ENCODE measurements around the gene MMS19. TPM values are rescaled to one million over a fixed set of nuclear protein-coding genes. Genes with fewer than 3 reads are reported as not detected.
A peak's percentile ranks its signal among the peaks of the same experiment; 100 is the strongest.

Gene MMS19
- total RNA-seq, 2 donors from 2014 or later: 89.3 to 90.5 TPM

GRCh38 chr10:97517096-97517750 lies 19.0 kb upstream of the MMS19 start:
- no peaks in the 10 kb centered on the region for H3K4me1 Mint-ChIP-seq
- H3K27ac Mint-ChIP-seq: no peak overlapping the region
- H3K9me3 Mint-ChIP-seq: no peaks in the 10 kb centered on the region
- H3K36me3 Mint-ChIP-seq (ENCODE audit: low read depth): no peaks in the 10 kb centered on the region
- H3K27me3 Mint-ChIP-seq: peaks cover 7% of the 10 kb centered on the region
- ATAC-seq (replicated peaks): no peak
- no peak overlapping the region for H3K4me3 Mint-ChIP-seq

- peaks cover 7% of the 10 kb centered on the region for H3K27me3 Mint-ChIP-seq
- no peaks in the 10 kb centered on the region for H3K4me1 Mint-ChIP-seq
- no peaks in the 10 kb centered on the region for H3K36me3 Mint-ChIP-seq (ENCODE audit: low read depth)
- no peak for ATAC-seq (replicated peaks)
- H3K27ac Mint-ChIP-seq: no peak overlapping the region
- H3K4me3 Mint-ChIP-seq: no peak overlapping the region
- H3K9me3 Mint-ChIP-seq: no peaks in the 10 kb centered on the region
Measured at GRCh38 chr10:97515271-97515978, 17.2 kb upstream of the MMS19 start.

DNA sequence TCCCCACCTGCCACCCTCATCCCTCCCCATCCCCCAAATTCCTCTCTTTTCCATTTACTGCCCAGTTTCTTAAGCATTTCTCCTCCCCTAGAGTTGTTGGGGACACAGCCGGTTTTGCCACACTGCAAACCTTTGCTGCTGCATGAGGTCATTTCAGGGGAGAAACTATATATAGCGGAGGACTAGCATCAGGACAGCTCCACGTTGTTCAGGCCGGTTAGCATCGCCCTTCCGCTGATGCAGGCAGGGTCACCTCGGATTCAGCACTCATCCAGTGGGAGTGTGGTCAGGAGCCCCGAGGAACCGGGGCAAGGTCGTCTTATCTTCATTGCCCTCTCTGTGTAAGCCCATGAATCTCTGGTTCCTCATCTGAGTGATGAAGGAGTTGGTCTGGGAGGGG lies 16.1 kb upstream of the MMS19 start:
- Mint-ChIP-seq H3K36me3 (ENCODE audit: low read depth) (no peaks in the 10 kb centered on the region), H3K4me3 (no peak overlapping the region), H3K4me1 (no peaks in the 10 kb centered on the region), H3K27ac (no peak overlapping the region), H3K9me3 (no peaks in the 10 kb centered on the region), H3K27me3 (peaks cover 7% of the 10 kb centered on the region)
- no peak for ATAC-seq (replicated peaks)

DNA sequence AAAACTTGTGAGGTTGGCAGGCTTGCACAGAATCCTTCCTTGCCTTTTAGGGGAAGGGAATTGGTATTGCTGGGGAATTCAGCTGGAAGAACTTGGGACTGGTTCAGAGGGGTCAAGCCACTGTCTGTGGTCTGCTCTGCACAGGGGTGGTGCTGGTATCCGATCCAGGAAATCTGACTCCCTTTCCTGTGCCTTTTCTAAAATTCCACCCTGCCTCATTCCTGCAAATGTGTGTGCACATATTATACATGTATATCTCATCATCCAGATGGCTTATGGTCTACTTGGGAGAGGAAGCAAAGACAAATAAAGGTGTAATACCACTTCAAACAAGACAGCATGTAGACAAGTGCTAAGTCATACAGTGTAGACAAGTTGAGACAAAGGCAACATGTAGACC lies 14.8 kb upstream of the MMS19 start:
- peaks cover 7% of the 10 kb centered on the region for H3K27me3 Mint-ChIP-seq

GRCh38 chr10:97511711-97512440 lies 13.7 kb upstream of the MMS19 start:
- no peak for ATAC-seq (replicated peaks)

More for the DNA sequence above, 14.8 kb upstream of the MMS19 start:
- Mint-ChIP-seq H3K4me1 (no peaks in the 10 kb centered on the region), H3K36me3 (ENCODE audit: low read depth) (no peaks in the 10 kb centered on the region), H3K4me3 (no peak overlapping the region), H3K27ac (no peak overlapping the region), H3K9me3 (no peaks in the 10 kb centered on the region)
- no peak for ATAC-seq (replicated peaks)

GRCh38 chr10:97510686-97511085 lies 12.5 kb upstream of the MMS19 start:
- Mint-ChIP-seq H3K27me3 (peaks cover 10% of the 10 kb centered on the region), H3K4me1 (no peaks in the 10 kb centered on the region), H3K27ac (no peak overlapping the region), H3K4me3 (no peak overlapping the region), H3K36me3 (ENCODE audit: low read depth) (no peaks in the 10 kb centered on the region), H3K9me3 (no peaks in the 10 kb centered on the region)
- no peak for ATAC-seq (replicated peaks)

More at GRCh38 chr10:97511711-97512440, 13.7 kb upstream of the MMS19 start:
- no peaks in the 10 kb centered on the region for H3K36me3 Mint-ChIP-seq (ENCODE audit: low read depth)
- H3K9me3 Mint-ChIP-seq: no peaks in the 10 kb centered on the region
- H3K27me3 Mint-ChIP-seq: peaks cover 7% of the 10 kb centered on the region
- H3K4me3 Mint-ChIP-seq: no peak overlapping the region
- peak overlapping the region; percentile 34 for H3K27ac Mint-ChIP-seq
- no peaks in the 10 kb centered on the region for H3K4me1 Mint-ChIP-seq

DNA sequence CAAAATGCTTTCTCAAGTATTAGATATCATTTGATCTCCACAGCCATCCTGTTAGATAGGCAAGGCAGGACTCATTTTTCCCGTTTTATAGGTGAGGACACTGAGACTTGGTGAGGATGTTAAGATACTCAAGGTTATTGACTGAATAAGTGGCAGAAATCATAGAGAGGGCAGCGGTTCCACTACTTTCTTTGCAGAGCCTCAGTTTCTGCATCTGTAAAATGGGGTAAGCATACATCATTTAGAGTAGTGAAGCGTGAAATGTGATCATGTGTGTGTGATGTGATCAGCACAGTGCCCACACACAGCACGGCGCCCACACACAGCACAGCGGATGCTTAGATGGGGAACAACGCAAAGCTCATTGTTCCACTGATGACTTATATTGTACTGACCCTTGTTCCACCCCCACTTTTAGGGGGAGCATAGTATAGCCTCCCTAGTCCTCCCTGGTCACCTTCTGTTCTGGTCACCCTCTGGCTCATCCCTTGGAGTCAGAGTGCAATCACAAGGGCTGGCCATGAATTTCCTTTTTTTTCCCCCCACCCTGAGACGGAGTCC lies 11.0 kb upstream of the MMS19 start:
- Mint-ChIP-seq H3K4me1 (no peaks in the 10 kb centered on the region), H3K4me3 (no peak overlapping the region), H3K27ac (peak overlapping the region; percentile 6), H3K36me3 (ENCODE audit: low read depth) (no peaks in the 10 kb centered on the region), H3K9me3 (no peaks in the 10 kb centered on the region), H3K27me3 (peaks cover 8% of the 10 kb centered on the region)
- peak; percentile 39 for ATAC-seq (replicated peaks)

GRCh38 chr10:97508342-97508741 lies 10.1 kb upstream of the MMS19 start:
- no peak overlapping the region for H3K27ac Mint-ChIP-seq
- H3K4me3 Mint-ChIP-seq: no peak overlapping the region
- no peaks in the 10 kb centered on the region for H3K4me1 Mint-ChIP-seq
- H3K9me3 Mint-ChIP-seq: no peaks in the 10 kb centered on the region
- H3K36me3 Mint-ChIP-seq (ENCODE audit: low read depth): no peaks in the 10 kb centered on the region
- ATAC-seq (replicated peaks): no peak
- peaks cover 6% of the 10 kb centered on the region for H3K27me3 Mint-ChIP-seq

DNA sequence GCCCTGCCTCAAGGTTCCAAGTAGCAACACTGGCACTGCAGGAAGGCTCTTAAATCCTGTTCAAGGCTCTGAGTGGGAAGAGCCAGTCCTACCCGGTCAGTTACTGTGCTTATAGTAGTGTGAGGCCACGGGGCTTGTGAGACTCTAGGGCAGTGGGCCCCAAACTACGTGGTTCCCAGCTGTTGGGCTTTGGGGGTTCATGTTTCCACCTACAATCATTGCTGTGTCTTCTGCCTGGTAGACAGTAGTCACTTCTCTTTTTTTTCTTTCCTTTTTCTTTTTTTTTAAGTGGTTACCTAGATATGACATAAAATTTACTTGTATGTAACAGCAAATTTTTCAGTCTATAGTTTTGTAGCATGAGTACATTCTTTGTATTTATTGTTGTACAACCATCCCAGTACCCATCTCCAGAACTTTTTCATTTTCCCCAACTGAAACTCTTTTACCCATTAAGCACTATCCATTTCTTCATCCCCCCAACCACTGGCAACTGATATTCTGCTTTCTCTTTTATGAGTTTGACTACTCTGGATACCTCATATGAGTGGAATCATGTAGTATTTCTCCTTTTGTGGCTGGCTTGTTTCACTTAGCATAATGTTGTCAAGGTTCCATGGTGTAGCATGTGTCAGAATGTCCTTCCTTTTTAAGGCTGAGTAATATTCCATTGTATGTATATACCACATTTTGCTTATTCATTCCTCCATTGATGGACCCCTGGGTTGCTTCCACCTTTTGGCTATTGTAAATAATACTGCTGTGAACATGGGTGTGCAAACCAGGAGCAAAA lies 8.2 kb upstream of the MMS19 start:
- no peaks in the 10 kb centered on the region for H3K9me3 Mint-ChIP-seq
- no peak overlapping the region for H3K4me3 Mint-ChIP-seq
- ATAC-seq (replicated peaks): peak; percentile 77
- H3K4me1 Mint-ChIP-seq: no peaks in the 10 kb centered on the region
- no peak overlapping the region for H3K27ac Mint-ChIP-seq
- H3K36me3 Mint-ChIP-seq (ENCODE audit: low read depth): no peaks in the 10 kb centered on the region
- H3K27me3 Mint-ChIP-seq: peaks cover 9% of the 10 kb centered on the region

DNA sequence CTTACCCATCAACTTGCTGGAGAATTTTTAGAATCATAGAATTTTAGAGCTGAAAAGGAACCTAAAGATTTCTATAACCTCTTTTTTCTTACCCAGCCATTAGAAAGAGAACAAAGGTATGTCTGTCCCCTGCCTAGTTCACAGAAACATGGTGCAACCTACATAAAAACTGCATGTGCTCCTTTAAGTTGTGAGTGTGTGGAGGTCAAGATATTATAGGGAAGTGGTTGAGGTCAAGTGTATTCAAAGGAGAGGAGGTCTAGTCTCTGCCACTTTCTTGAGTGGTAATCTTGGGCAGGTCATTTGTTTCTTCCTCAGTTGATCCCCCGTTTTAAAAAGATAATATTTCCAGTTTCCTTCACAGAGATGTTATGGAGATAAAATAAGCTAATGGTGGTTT lies 6.9 kb upstream of the MMS19 start:
- H3K27ac Mint-ChIP-seq: no peak overlapping the region
- no peak overlapping the region for H3K4me3 Mint-ChIP-seq
- no peaks in the 10 kb centered on the region for H3K36me3 Mint-ChIP-seq (ENCODE audit: low read depth)
- H3K4me1 Mint-ChIP-seq: no peaks in the 10 kb centered on the region
- no peaks in the 10 kb centered on the region for H3K9me3 Mint-ChIP-seq
- peaks cover 17% of the 10 kb centered on the region for H3K27me3 Mint-ChIP-seq
- no peak for ATAC-seq (replicated peaks)

DNA sequence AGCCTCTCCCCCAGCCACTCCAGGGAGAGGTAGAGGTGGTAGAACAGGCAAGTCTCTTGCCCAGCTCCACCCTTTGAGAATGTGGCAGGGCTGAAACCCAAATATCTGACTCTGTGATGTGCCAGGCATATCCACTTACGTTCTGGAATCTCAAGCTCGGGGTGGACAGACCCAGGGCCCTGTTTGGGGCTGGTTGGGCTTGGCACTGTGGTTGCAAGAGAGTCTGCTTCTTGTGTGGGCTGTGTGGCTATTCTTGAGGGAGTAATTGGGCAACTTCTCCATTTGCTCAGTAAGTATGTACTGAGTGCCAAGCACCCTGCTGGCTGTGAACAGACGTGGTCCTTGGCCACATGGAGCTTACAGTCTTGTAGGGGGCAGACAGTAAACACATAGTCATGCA lies 5.2 kb upstream of the MMS19 start:
- no peaks in the 10 kb centered on the region for H3K9me3 Mint-ChIP-seq
- H3K27me3 Mint-ChIP-seq: peaks cover 17% of the 10 kb centered on the region
- H3K36me3 Mint-ChIP-seq (ENCODE audit: low read depth): no peaks in the 10 kb centered on the region
- H3K27ac Mint-ChIP-seq: no peak overlapping the region
- H3K4me1 Mint-ChIP-seq: no peaks in the 10 kb centered on the region
- H3K4me3 Mint-ChIP-seq: no peak overlapping the region
- no peak for ATAC-seq (replicated peaks)

- H3K27me3 Mint-ChIP-seq: peaks cover 17% of the 10 kb centered on the region
- H3K4me3 Mint-ChIP-seq: no peak overlapping the region
- ATAC-seq (replicated peaks): no peak
- peaks cover 5% of the 10 kb centered on the region for H3K36me3 Mint-ChIP-seq (ENCODE audit: low read depth)
- H3K4me1 Mint-ChIP-seq: no peaks in the 10 kb centered on the region
- H3K27ac Mint-ChIP-seq: no peak overlapping the region
- H3K9me3 Mint-ChIP-seq: no peaks in the 10 kb centered on the region
Measured at GRCh38 chr10:97502916-97503315, 4.7 kb upstream of the MMS19 start.

- H3K9me3 Mint-ChIP-seq: no peaks in the 10 kb centered on the region
- peaks cover under 1% of the 10 kb centered on the region for H3K4me1 Mint-ChIP-seq
- peaks cover 14% of the 10 kb centered on the region for H3K27me3 Mint-ChIP-seq
- ATAC-seq (replicated peaks): no peak
- H3K27ac Mint-ChIP-seq: no peak overlapping the region
- peak overlapping the region; percentile 29 for H3K4me3 Mint-ChIP-seq
- peaks cover 26% of the 10 kb centered on the region for H3K36me3 Mint-ChIP-seq (ENCODE audit: low read depth)
Measured at GRCh38 chr10:97500297-97500575, 2.0 kb upstream of the MMS19 start.

GRCh38 chr10:97499561-97500296 lies 1.5 kb upstream of the MMS19 start:
- Mint-ChIP-seq H3K27me3 (peaks cover 14% of the 10 kb centered on the region), H3K9me3 (no peaks in the 10 kb centered on the region), H3K4me1 (peaks cover 6% of the 10 kb centered on the region), H3K36me3 (ENCODE audit: low read depth) (peaks cover 31% of the 10 kb centered on the region), H3K4me3 (peak overlapping the region; percentile 29), H3K27ac (no peak overlapping the region)
- no peak for ATAC-seq (replicated peaks)

Measured in activated T-helper 17 cell treated with anti-CD3 and anti-CD28 coated beads, Interleukin-2, amount 50 U/mL, for 72 hours (primary cell).